Ovary (tissue), 3 donors: ENCODE data around the gene BLOC1S2.

Experiments used
- EP300 ChIP-seq: sonication (generic); formaldehyde crosslinking; IDR thresholded peaks from one replicate; pipeline ENCODE4 v1.6.1; 2017; ENCODE audit warnings: antibody characterized with exemption
- POLR2A ChIP-seq: fragments of 450-650 bp; IDR thresholded peaks from one replicate; pipeline ENCODE4 v1.6.1; 2017; ENCODE audit warnings: antibody characterized with exemption, mild to moderate bottlenecking, moderate library complexity
- TF ChIP-seq, protein P1 (sequence below), 3 donors: fragments of 450-650 bp in 2 of 3; fragments of 200-600 bp in 1 of 3; IDR thresholded peaks; one replicate each; pipeline versions ENCODE4 v1.5.1 to v1.8.0; 2016 to 2022; ENCODE audit warnings: antibody characterized with exemption in 3 of 3, mild to moderate bottlenecking in 1 of 3
- donor health status: DM: no; HTN: no; CAD: no.

DNA sequence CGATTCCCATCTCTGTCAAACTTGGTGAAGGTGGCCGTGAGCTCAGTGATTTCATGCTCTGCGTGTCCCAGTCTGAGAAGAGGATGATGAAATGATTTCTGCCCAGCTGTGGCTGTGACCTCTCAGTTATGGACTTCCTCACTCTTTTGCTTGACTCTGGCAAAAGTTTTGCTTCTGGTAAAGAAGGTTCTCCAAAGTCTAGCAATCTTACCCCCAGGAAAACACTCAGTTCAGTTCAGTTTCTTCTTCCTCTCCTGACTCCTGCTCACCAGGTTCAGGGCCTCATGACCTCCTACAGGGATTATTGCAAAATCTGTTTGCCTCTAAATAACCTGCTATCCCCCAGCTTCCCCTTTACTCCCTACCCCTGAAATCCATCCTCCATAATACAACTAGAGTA is 4.9 kb upstream of the BLOC1S2 start:
- TF ChIP-seq, protein P1, sequence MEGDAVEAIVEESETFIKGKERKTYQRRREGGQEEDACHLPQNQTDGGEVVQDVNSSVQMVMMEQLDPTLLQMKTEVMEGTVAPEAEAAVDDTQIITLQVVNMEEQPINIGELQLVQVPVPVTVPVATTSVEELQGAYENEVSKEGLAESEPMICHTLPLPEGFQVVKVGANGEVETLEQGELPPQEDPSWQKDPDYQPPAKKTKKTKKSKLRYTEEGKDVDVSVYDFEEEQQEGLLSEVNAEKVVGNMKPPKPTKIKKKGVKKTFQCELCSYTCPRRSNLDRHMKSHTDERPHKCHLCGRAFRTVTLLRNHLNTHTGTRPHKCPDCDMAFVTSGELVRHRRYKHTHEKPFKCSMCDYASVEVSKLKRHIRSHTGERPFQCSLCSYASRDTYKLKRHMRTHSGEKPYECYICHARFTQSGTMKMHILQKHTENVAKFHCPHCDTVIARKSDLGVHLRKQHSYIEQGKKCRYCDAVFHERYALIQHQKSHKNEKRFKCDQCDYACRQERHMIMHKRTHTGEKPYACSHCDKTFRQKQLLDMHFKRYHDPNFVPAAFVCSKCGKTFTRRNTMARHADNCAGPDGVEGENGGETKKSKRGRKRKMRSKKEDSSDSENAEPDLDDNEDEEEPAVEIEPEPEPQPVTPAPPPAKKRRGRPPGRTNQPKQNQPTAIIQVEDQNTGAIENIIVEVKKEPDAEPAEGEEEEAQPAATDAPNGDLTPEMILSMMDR (IDR thresholded peaks at IDR 0.05): no peak
- TF ChIP-seq POLR2A: no peak
- no peak for TF ChIP-seq EP300
